Measurements from ENCODE around the gene DRC3. TPM values are rescaled to one million over a fixed set of nuclear protein-coding genes. Genes with fewer than 3 reads are reported as not detected.

The DRC3 gene
- total RNA-seq, 1 experiment from 2014 or later, result 0.68 TPM

GRCh38 chr17:18008496-18009268 lies 36.0 kb downstream of the DRC3 start:
- Histone ChIP-seq H3K79me2 (ENCODE audit: insufficient read depth, low read length) (no peaks in the 10 kb centered on the region), H3K23me2 (ENCODE audit: insufficient read length, low read depth, low read length, poor library complexity, severe bottlenecking) (no peaks in the 10 kb centered on the region), H3K9me3 (ENCODE audit: control insufficient read depth, low read depth, low read length) (no peaks in the 10 kb centered on the region), H3K4me2 (ENCODE audit: insufficient read depth, insufficient read length, low read length) (no peak overlapping the region), H3K23ac (ENCODE audit: insufficient read length, low read depth, low read length) (no peak overlapping the region), H4K20me1 (ENCODE audit: control insufficient read depth, insufficient read depth, insufficient read length) (no peaks in the 10 kb centered on the region), H2AFZ (ENCODE audit: low read length) (no peak overlapping the region), H3K79me1 (ENCODE audit: insufficient read depth, low read depth, low read length, poor library complexity, severe bottlenecking) (no peaks in the 10 kb centered on the region), H3K56ac (ENCODE audit: insufficient read length, low read depth, low read length) (no peak overlapping the region), H3K27me3 (ENCODE audit: insufficient read depth, low read length) (no peaks in the 10 kb centered on the region), H3K18ac (ENCODE audit: insufficient read length, low read depth, low read length) (no peak overlapping the region), H3K9ac (ENCODE audit: extremely low read depth, insufficient read length, low read length) (no peak overlapping the region), H2BK5ac (ENCODE audit: insufficient read length, low read length) (no peak overlapping the region), H3T11ph (ENCODE audit: low read length) (no peak overlapping the region), H2BK12ac (ENCODE audit: insufficient read length, low read depth, low read length) (no peak overlapping the region), H4K5ac (ENCODE audit: insufficient read length, low read depth, low read length) (no peak overlapping the region), H2BK20ac (ENCODE audit: low read depth, low read length, poor library complexity, severe bottlenecking) (no peak overlapping the region), H3K4ac (ENCODE audit: low read depth, low read length) (no peak overlapping the region), H2BK15ac (ENCODE audit: low read depth, low read length) (no peak overlapping the region), H4K91ac (ENCODE audit: insufficient read length, low read depth, low read length) (no peak overlapping the region), H4K8ac (replicated peaks; ENCODE audit: insufficient read length, low read depth, low read length) (peak overlapping the region; percentile 51), H2BK120ac (ENCODE audit: low read depth, low read length, poor library complexity, severe bottlenecking) (no peak overlapping the region), H3K14ac (ENCODE audit: insufficient read depth, low read length) (no peak overlapping the region), H3K4me1 (ENCODE audit: insufficient read depth, low read length) (no peaks in the 10 kb centered on the region), H3K27ac (ENCODE audit: insufficient read length, low read depth, low read length) (no peak overlapping the region), H2AK5ac (ENCODE audit: insufficient read length, low read length) (no peak overlapping the region)
- Mint-ChIP-seq H3K9me3 (no peaks in the 10 kb centered on the region), H3K36me3 (ENCODE audit: insufficient read depth in 1 of 3, low read depth in 3 of 3) (peaks cover 0 to 3% (median 0%) of the 10 kb centered on the region in 3 experiments; a peak in 3 of 7 replicates), H3K4me3 (no peak overlapping the region), H3K4me1 (peaks cover 8 to 22% of the 10 kb centered on the region in 2 experiments), H3K27me3 (ENCODE audit: low read depth) (peaks cover 8% of the 10 kb centered on the region), H3K27ac (no peak overlapping the region; a peak in 1 of 7 replicates)
- WGBS (ENCODE audit: extremely low coverage, insufficient read length, low lambda C conversion rate), result no CpG with 5 or more reads among the region's 5 CpGs
- DNase-seq, result no peak
- no peak for TF ChIP-seq CTCF (conservative IDR thresholded peaks at IDR 0.05)
